Mesendoderm (in vitro differentiated cells): ENCODE results near the gene ZNF491.
A peak's percentile ranks its signal among the peaks of the same experiment; 100 is the strongest.
"Not testable (repeated sequence)": the region's sequence is repeated elsewhere in the genome, so short reads cannot be mapped to it uniquely, and the experiment has no call there.

Source experiments
- DNase-seq: peaks from one replicate; pipeline ENCODE4 v3.0.0; 2013
- H2AK5ac ChIP-seq: 2 replicates; pipeline ENCODE4 v1.6.1; 2013; ENCODE audit warnings: low read length, inconsistent platforms
- H2BK120ac ChIP-seq: 2 replicates; pipeline ENCODE4 v1.6.1; 2013; ENCODE audit warnings: low read depth, mild to moderate bottlenecking, low read length, moderate library complexity, mixed read lengths
- H2BK15ac ChIP-seq: replicated peaks from 2 replicates; pipeline ENCODE4 v1.6.1; 2013; ENCODE audit warnings: low read depth, mild to moderate bottlenecking, moderate library complexity
- H2BK5ac ChIP-seq: 2 replicates; pipeline ENCODE4 v1.6.1; 2013; ENCODE audit warnings: low read length, inconsistent platforms
- H3K18ac ChIP-seq: 2 replicates; pipeline ENCODE4 v1.6.1; 2013; ENCODE audit warnings: mild to moderate bottlenecking, low read length, mixed read lengths
- H3K23ac ChIP-seq: one replicate; pipeline ENCODE4 v1.6.1; 2013; ENCODE audit warnings: low read length
- H3K27ac ChIP-seq: 2 replicates; pipeline ENCODE4 v1.5.1; 2013; ENCODE audit warnings: low read depth, mild to moderate bottlenecking, inconsistent platforms, low read length, moderate library complexity
- H3K27me3 ChIP-seq: 2 replicates; pipeline ENCODE4 v1.6.1; 2013; ENCODE audit warnings: low read length, control low read depth, mild to moderate bottlenecking, inconsistent platforms; ENCODE audit not compliant: insufficient read depth, poor library complexity
- H3K36me3 ChIP-seq: 2 replicates; pipeline ENCODE4 v1.6.1; 2013; ENCODE audit warnings: low read length, inconsistent platforms; ENCODE audit not compliant: control insufficient read depth, insufficient read depth
- H3K4ac ChIP-seq: one replicate; pipeline ENCODE4 v1.6.1; 2013; ENCODE audit warnings: low read depth, mild to moderate bottlenecking, low read length, moderate library complexity
- H3K4me1 ChIP-seq: 2 replicates; pipeline ENCODE4 v1.6.1; 2013; ENCODE audit warnings: low read depth, low read length, inconsistent platforms; ENCODE audit not compliant: control insufficient read depth
- H3K4me2 ChIP-seq: 2 replicates; pipeline ENCODE4 v1.6.1; 2013; ENCODE audit warnings: low read length
- H3K4me3 ChIP-seq: 2 replicates; pipeline ENCODE4 v1.5.1; 2013; ENCODE audit warnings: mild to moderate bottlenecking, low read length
- H3K56ac ChIP-seq: one replicate; pipeline ENCODE4 v1.6.1; 2013; ENCODE audit warnings: low read length
- H3K79me1 ChIP-seq: 2 replicates; pipeline ENCODE4 v1.6.1; 2013; ENCODE audit warnings: low read length, inconsistent platforms
- H3K79me2 ChIP-seq: 2 replicates; pipeline ENCODE4 v1.6.1; 2013; ENCODE audit warnings: mild to moderate bottlenecking, low read length; ENCODE audit not compliant: control insufficient read depth, insufficient read depth
- H3K9ac ChIP-seq: 2 replicates; pipeline ENCODE4 v1.6.1; 2013; ENCODE audit warnings: low read length, inconsistent platforms
- H4K5ac ChIP-seq: one replicate; pipeline ENCODE4 v1.6.1; 2013; ENCODE audit warnings: low read length
- H4K8ac ChIP-seq: one replicate; pipeline ENCODE4 v1.6.1; 2013; ENCODE audit warnings: low read depth, mild to moderate bottlenecking, control low read depth, low read length, moderate library complexity
- WGBS: extraction: QIAGEN DNeasy Blood & Tissue Kit; methylation state at CpG from one replicate; pipeline ENCODE4 v1.1.7; 2013; ENCODE audit warnings: low lambda C conversion rate, missing lambda C conversion rate; ENCODE audit not compliant: insufficient coverage; ENCODE audit errors: extremely low coverage; 5-methylcytosine and 5-hydroxymethylcytosine counted together

The ZNF491 gene

DNA sequence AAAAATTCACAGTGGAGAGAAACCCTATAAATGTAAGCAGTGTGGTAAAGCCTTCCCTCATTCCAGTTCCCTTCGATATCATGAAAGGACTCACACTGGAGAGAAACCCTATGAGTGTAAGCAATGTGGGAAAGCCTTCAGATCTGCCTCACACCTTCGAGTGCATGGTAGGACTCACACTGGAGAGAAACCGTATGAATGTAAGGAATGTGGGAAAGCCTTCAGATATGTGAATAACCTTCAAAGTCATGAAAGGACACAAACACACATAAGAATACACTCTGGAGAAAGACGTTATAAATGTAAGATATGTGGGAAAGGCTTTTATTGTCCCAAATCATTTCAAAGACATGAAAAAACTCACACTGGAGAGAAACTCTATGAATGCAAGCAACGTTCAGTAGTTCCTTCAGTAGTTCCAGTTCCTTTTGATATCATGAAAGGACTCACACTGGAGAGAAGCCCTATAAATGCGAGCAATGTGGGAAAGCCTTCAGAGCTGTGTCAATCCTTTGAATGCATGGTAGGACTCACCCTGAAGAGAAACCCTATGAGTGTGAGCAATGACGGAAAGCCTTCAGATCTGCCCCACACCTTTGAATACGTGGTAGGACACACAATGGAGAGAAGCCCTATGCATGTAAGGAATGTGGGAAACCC lies 34.1 kb downstream of the ZNF491 start:
- Histone ChIP-seq H2BK15ac (no peak overlapping the region), H2BK5ac (no peak overlapping the region), H3K27me3 (no peaks in the 10 kb centered on the region), H3K4ac (no peak overlapping the region), H3K18ac (no peak overlapping the region), H3K4me1 (no peaks in the 10 kb centered on the region), H3K36me3 (peaks cover 6% of the 10 kb centered on the region), H3K9ac (no peak overlapping the region), H2BK120ac (no peak overlapping the region), H4K8ac (no peak overlapping the region), H3K56ac (no peak overlapping the region), H4K5ac (no peak overlapping the region), H2AK5ac (no peak overlapping the region), H3K79me2 (no peaks in the 10 kb centered on the region), H3K4me2 (no peak overlapping the region), H3K27ac (no peak overlapping the region), H3K23ac (no peak overlapping the region), H3K79me1 (no peaks in the 10 kb centered on the region), H3K4me3 (no peak overlapping the region)
- peak; percentile 31 for DNase-seq
- no CpG with 5 or more reads among the region's 8 CpGs for WGBS

DNA sequence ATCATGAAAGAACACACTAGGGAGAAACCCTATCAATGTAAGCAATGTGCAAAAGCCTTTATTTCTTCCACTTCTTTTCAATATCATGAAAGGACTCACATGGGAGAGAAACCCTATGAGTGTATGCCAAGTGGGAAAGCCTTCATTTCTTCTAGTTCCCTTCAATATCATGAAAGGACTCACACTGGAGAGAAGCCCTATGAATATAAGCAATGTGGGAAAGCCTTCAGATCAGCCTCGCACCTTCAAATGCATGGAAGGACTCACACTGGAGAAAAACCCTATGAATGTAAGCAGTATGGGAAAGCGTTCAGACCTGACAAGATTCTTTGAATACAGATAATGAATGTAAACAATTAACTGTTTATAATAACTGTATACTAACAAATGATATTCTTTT lies 35.2 kb downstream of the ZNF491 start:
- no peak overlapping the region for H3K56ac ChIP-seq
- H3K4me3 ChIP-seq: no peak overlapping the region
- no peaks in the 10 kb centered on the region for H3K27me3 ChIP-seq
- no peaks in the 10 kb centered on the region for H3K79me1 ChIP-seq
- no peak overlapping the region for H3K4me2 ChIP-seq
- no peak overlapping the region for H2BK120ac ChIP-seq
- H4K5ac ChIP-seq: no peak overlapping the region
- no peaks in the 10 kb centered on the region for H3K4me1 ChIP-seq
- no peak overlapping the region for H3K4ac ChIP-seq
- no peak overlapping the region for H2BK5ac ChIP-seq
- H3K9ac ChIP-seq: no peak overlapping the region
- no peak overlapping the region for H3K18ac ChIP-seq
- H3K36me3 ChIP-seq: peaks cover 6% of the 10 kb centered on the region
- no peak overlapping the region for H3K23ac ChIP-seq
- no peaks in the 10 kb centered on the region for H3K79me2 ChIP-seq
- no peak overlapping the region for H4K8ac ChIP-seq
- no peak for DNase-seq
- no peak overlapping the region for H2BK15ac ChIP-seq
- H3K27ac ChIP-seq: no peak overlapping the region
- no CpG with 5 or more reads among the region's 2 CpGs for WGBS
- no peak overlapping the region for H2AK5ac ChIP-seq

DNA sequence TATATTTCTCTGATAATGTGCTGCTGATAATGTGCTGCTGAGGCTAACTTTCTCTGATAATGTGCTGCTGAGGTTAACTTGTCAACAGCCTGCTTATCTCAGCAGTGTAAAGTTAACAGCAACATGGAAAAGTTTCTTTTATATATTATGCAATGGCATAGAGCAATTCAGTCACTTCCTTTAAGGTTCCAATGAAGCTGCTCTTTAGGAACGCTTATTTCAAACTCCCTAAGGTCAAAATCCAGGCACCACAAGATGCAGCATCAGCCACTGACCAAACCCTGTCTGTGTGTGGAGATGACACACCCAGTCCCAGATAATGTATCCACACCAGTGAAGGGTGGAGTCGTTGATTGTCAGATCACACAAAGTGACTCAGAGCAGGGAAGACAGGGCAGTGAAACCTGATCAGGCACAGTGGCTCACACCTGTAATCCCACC lies 37.3 kb downstream of the ZNF491 start:
- not testable (repeated sequence) for H3K79me2 ChIP-seq, H3K36me3 ChIP-seq

DNA sequence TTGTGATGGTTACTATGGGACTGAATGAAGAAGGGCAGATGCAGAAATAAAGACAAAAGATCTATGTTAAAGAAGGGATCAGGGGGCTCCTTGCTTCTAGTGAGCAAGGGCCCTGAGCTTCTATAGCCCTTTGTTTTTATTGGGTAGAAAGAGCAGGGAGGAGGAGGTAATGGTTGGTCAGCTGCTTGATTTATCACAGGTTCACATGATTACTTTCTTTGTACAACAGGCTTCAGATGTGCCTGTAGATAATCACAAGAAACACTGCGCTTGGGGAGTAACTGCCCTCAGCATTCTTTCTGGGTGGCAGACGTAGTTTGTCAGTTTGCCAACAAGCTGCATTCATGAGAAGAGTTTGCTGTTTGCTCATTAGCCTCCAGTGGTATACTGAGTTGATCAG lies 45.4 kb downstream of the ZNF491 start:
- Histone ChIP-seq H3K27me3 (no peaks in the 10 kb centered on the region), H3K79me1 (no peaks in the 10 kb centered on the region), H3K79me2 (no peaks in the 10 kb centered on the region), H2BK15ac (no peak overlapping the region), H2AK5ac (no peak overlapping the region), H3K36me3 (no peaks in the 10 kb centered on the region), H3K4me3 (no peak overlapping the region), H2BK5ac (no peak overlapping the region), H2BK120ac (no peak overlapping the region), H3K27ac (no peak overlapping the region), H3K9ac (no peak overlapping the region), H3K23ac (no peak overlapping the region), H4K8ac (no peak overlapping the region), H3K56ac (no peak overlapping the region), H3K18ac (no peak overlapping the region), H3K4me1 (no peaks in the 10 kb centered on the region), H3K4ac (no peak overlapping the region), H3K4me2 (no peak overlapping the region), H4K5ac (no peak overlapping the region)
- WGBS: no CpG with 5 or more reads among the region's 2 CpGs
- DNase-seq: no peak

More for the DNA sequence above, 37.3 kb downstream of the ZNF491 start:
- not testable (repeated sequence) for H3K27me3 ChIP-seq, H3K23ac ChIP-seq, H3K27ac ChIP-seq, H3K79me1 ChIP-seq, H3K18ac ChIP-seq, H3K9ac ChIP-seq, H3K4me3 ChIP-seq, DNase-seq, H3K4me1 ChIP-seq, H4K5ac ChIP-seq, H2AK5ac ChIP-seq, H3K4me2 ChIP-seq, H2BK5ac ChIP-seq, H4K8ac ChIP-seq, H2BK15ac ChIP-seq, H2BK120ac ChIP-seq, H3K56ac ChIP-seq, H3K4ac ChIP-seq
- WGBS: no CpG with 5 or more reads among the region's 2 CpGs

DNA sequence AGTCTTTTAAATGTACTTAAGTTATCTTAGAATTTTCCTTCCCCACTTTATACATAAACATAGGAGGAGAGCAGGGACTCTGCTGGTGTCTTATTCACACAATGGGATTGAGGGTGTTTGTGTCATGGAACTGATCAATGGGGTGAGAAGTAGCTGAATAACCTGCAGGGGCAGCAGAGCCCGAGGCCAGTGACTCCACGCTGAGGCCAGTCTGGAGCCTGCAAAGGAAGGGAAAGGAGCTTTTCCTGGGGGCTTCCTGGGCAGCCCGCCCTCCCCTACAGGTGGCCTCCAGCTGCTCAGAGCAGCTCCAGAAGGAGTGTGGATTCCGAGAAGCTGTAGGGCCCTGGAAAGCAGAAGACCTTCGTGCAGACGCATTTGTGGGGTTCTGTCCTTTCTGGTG lies 49.3 kb downstream of the ZNF491 start:
- not testable (repeated sequence) for H3K4me1 ChIP-seq, H3K9ac ChIP-seq, H3K79me2 ChIP-seq, H2AK5ac ChIP-seq, H3K4ac ChIP-seq, H2BK120ac ChIP-seq, H3K36me3 ChIP-seq, H3K27ac ChIP-seq, H3K27me3 ChIP-seq, H3K79me1 ChIP-seq, H3K23ac ChIP-seq, H3K4me3 ChIP-seq, H2BK5ac ChIP-seq, H3K56ac ChIP-seq, H3K18ac ChIP-seq, H4K8ac ChIP-seq, H3K4me2 ChIP-seq, H4K5ac ChIP-seq, H2BK15ac ChIP-seq
- WGBS: no CpG with 5 or more reads among the region's 6 CpGs
- peak; percentile 51 for DNase-seq

DNA sequence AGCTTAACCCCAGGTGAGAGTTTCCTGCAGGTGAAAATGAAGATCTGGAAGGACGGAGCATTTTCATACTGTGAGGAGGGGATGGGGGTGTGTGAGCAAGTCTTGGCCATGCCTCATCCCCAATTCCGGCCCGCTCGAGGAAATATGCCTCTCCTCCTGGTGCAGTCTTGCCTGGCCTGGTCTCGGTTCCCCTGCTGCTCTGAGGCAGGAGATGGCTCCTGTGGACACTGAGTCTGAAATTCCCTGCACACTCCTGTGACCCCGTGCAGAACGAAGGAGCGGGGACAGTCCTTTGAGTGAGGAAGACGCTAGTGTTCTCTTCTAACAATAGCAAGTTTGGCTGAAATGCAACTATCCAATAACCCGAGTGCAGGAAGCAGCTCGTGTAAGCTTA lies 49.9 kb downstream of the ZNF491 start:
- Histone ChIP-seq H4K8ac (no peak overlapping the region), H2AK5ac (no peak overlapping the region), H3K4ac (no peak overlapping the region), H3K27me3 (no peaks in the 10 kb centered on the region), H2BK120ac (no peak overlapping the region), H4K5ac (no peak overlapping the region), H3K56ac (no peak overlapping the region), H3K79me2 (no peaks in the 10 kb centered on the region), H3K18ac (no peak overlapping the region), H3K36me3 (no peaks in the 10 kb centered on the region), H3K4me2 (no peak overlapping the region), H3K27ac (no peak overlapping the region), H3K79me1 (no peaks in the 10 kb centered on the region), H2BK5ac (no peak overlapping the region), H3K4me1 (no peaks in the 10 kb centered on the region), H3K23ac (no peak overlapping the region), H3K4me3 (no peak overlapping the region), H3K9ac (no peak overlapping the region), H2BK15ac (no peak overlapping the region)
- WGBS: no CpG with 5 or more reads among the region's 11 CpGs
- no peak for DNase-seq
